DMS153 (cell line): ENCODE measurements around the gene GRM5.
"Not testable (repeated sequence)": the region's sequence is repeated elsewhere in the genome, so short reads cannot be mapped to it uniquely, and the experiment has no call there.

Source experiments
- DNase-seq: peaks from one replicate; lab custom pipeline; 2025; lab: John Stamatoyannopoulos, UW

GRM5 gene

DNA sequence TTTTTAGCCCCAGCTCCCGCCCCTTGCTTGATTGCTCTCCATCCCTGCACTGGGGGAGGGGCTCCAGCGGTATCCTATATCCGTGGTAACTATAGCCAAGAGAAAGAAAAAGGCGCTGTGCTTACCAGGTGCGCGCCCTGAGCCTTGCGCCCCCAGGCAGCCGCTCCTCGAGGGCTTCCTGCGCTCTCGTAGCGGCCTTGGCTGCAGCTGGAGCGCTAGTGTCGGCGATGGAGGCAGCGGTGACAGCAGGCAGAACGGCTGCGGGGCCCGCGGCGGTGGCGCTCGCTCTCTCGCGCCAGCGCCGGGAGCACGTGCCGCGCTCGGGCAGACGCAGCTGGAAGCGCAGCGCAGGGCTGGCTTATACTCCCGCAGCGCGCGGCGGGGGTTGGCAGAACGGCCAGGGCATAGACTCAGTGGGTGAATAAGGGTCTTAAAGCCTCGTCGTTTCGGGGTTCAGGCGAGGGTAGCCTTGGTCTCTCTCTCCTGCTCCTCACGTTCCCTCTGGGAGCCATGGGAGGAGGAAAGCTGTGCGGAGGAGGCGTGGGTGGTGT, at the start of gene GRM5:
GRM5 (minus strand) TSS at position 332 of the 551 bp plus-strand sequence. CDS start 18,110 bp downstream, outside the sequence.
- not testable (repeated sequence) for DNase-seq

- not testable (repeated sequence) for DNase-seq
Observed at GRCh38 chr11:89097956-89098355, 32.2 kb upstream of the GRM5 start.

DNA sequence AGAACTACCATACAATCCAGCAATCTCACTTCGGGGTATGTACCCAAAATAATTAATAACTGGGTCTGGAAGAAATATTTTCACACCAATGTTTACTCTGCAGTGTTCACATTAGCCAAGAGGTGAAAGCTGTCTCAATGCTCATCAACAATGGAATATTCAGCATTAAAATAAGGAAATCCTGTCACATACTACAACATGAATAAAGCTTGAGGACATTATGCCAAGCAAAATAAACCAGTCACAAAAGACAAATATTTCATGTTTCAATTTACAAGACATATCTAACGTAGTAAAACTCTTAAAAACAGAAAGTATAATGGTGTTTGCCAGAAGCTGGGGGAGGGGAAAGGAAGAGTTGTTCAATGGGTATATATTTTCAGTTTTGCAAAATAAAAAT, 28.0 kb upstream of the GRM5 start:
- not testable (repeated sequence) for DNase-seq

GRCh38 chr11:89084951-89085350, 19.2 kb upstream of the GRM5 start:
- DNase-seq, result not testable (repeated sequence)

DNA sequence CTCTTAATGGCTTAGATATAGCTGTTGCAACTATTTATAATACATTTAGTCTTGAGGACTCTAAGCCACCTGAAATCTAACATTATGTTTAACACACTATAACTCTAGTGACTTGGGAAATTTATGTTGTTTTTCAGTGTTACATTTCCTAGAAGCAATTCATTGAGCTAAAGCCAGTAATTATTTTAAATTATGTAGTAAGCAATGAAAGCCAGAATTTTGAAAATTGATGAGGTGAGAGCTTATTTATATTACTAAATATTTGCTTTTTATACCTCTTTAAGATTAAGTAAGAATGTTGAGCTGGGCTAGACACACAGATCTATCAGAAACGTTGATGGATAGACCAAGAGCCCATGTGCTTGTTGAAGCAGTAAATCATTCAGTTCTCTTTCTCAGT, 5.1 kb upstream of the GRM5 start:
- DNase-seq, result not testable (repeated sequence)

DNA sequence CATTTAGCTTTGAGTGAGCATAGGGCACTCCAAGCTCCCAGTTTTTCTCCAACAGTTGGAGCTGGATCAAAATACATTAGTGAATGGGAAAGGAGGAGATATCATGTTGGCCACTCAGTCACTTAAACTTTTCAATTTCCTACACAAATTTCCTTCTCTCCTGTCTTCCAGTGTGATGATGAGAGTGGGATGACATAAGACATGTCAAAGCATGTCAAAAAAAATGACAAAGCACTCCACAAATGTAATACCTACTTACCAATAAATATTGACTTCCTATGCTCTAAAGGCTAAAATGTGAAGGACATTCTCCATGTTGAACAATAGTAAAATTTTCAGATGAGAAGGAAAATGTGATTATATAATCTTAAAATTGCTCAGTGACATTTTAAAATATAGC, 1.5 kb upstream of the GRM5 start:
- no peak for DNase-seq

GRCh38 chr11:89065066-89065465, 716 bp downstream of the GRM5 start:
- no peak for DNase-seq

- not testable (repeated sequence) for DNase-seq
Observed at GRCh38 chr11:89063481-89063951, 2.3 kb downstream of the GRM5 start.

DNA sequence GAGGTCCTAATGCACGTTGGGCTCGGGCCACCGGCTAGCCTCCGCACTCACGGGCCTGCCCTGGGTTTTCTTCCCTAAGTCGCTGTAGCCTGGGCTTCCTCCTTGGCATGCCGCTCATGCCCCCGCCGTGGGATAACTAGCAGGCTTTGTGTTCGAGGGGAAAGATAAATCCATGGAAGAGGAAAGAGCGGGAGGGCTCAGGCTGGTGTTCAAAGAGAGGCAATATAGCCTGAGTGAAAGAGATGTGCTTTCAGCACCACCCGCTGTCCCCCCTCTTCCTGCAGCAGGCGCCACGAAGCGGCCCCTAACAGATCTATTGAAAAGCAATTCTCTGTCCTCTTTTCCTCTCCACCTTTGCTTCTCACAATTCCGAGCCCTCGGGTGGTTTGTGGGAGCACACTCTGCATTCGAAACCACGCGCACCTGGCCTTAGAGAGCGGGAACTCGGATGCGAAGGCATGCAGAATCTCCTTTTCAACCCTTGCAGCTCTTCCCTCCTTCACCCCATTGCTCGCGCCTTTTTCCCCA, 2.9 kb downstream of the GRM5 start:
- not testable (repeated sequence) for DNase-seq

DNA sequence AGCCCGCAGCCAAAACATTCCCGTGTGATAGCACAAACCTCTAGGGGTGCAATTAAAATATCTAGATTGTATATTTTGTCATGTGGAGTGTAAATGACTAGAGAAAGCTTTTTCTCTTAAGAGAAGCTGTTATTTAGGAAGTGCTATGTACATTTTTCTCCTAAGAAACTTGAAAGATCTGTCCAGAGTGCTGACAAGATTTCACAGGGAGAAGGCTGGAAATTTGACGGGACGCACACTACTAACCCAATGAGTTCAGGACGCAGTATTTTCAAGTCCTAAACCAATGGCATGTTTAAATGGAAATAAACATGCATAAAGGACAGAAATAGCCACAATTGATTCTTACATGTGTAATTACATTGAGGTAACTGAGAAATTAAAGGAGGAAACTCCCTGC, 3.9 kb downstream of the GRM5 start:
- DNase-seq, result not testable (repeated sequence)

DNA sequence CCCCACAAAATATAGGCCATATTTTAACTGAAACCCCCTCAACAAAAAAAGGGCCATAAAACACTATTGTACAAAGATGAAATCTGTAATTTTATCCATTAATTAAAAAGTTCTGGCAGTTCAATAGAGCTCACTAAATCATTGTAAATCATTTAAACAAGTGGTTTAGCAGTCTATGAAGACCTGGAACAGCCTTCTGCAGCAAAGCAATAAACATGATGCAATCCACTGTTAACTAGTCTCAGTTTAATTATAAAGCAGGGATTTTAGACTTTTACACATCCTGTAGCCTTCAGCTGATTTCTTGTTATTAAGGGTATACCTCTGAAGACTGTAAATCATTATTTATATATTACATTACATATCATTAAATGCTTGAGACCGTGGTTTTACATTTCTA, 8.4 kb downstream of the GRM5 start:
- not testable (repeated sequence) for DNase-seq

DNA sequence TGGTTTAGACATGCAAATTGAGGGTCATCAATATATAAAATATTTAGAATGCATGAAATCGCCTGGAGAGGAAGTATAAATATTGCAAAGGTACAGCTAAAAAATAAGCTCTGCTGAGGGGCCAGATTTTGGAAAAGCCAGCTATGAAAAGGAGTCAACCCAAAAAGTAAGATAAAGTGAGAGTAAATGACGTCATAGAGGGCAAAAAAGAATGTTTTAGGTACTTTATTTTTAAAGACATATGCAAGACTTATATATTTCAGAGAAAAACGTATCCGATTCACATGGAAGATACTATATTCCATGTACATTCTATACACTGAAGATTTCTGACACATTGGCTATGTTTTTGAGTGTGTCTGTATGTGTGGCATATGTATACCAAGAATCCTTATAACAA, 13.6 kb downstream of the GRM5 start:
- no peak for DNase-seq

DNA sequence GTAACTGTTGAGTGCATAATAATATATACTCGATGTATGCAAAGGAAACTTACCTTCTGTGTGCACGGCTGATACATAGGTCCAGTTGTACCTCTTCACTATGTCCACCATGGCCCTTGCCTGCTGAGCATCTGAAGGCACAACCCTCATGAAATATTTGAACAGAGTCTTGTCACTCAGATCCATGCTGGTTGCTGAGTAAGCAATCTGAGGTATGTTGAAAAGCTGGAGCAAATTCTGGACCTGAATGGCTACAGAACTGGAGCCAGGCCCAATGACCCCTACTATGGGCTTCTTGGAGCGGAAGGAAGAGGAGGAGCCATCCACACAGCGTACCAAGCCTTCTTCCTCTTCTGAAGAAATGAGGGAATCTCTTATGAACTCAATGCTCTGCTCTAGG, 18.6 kb downstream of the GRM5 start:
- not testable (repeated sequence) for DNase-seq

DNA sequence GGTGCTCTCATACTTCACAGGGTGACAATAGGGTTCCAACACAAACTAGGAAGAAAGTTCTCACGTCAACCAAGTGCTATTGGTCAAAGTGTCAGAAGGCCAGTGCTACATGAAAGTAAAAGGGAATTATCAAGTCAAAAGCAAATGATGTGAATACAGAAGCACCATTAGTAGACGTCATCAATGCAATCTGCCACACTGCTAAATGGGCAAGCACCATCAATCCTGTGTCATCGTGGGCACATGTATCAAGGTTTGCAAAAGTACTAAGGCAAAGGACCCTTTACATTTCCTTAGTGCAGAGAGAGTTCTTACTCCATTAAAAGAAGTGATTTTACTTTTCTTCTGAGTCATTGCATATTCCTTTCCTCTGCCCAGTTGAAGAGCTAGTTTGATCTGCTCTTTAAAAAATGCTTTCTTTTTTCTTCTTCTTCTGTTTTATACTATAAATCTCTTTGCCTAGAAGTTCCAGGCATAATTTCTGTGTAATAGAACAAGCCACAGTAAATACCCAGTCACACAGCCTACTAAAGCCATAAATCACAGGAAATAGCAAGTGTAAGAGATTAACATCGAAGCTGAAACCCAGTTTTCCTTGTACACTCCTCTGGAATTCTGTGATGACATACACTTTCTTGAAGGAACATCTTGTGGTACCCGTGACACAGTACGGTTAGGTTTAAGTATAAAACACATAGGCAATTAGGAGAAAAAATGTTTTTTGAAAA, 21.8 kb downstream of the GRM5 start:
- DNase-seq, result not testable (repeated sequence)

- DNase-seq, result not testable (repeated sequence)
Observed at GRCh38 chr11:89029671-89030070, 36.1 kb downstream of the GRM5 start.

GRCh38 chr11:89021339-89021738, 44.4 kb downstream of the GRM5 start:
- DNase-seq, result no peak

DNA sequence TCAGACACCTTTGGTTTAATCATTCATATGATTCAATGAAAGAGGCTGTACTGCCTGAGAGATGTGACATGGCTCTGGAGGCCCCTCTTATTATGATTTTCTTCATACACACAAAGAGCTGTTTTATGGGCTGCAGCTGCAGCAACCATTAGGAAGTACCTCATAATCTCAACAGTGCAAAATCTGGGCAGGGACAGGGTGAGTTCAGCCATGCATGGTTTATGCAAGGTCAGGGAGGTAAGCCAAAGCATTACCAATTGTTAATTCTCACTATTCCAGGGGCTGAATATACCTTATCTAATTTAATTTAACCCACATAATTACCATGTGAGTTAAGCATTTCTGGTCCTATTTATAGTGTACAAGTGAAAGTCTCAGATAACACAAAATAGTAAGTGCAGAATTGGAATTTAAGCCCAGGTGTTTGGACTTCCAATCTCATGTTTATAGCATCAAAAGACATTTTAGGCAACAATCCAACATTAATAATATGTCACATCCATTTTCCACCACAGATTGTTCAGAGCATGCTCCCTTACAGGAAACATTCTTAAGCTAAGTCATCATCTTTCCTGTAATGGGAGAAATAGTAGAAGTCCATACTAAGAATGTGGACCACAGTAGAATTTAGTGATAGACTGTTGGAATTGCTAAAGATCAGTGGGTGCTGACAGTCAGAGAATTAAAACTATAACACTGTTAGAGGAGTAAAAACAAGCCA, 45.8 kb downstream of the GRM5 start:
- DNase-seq, result not testable (repeated sequence)

DNA sequence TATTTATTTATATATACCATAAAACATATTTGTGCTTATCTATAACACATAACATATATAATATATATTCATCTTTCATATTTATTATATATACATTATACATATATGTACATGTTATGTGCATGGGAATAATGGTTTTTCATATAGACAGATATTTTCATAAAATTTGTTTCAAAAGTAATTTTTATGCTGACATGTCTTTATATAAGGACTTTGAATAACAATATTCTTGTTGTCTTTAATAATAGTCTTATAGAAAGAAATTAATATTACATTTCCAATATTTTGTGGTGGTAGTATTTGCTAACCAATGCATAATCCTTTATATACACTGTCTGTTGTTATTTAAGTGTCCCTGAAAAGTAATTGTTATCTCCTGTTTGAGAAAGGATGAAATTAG, 49.6 kb downstream of the GRM5 start:
- no peak for DNase-seq

- DNase-seq, result no peak
Observed at GRCh38 chr11:89015614-89016013, 50.2 kb downstream of the GRM5 start.

DNA sequence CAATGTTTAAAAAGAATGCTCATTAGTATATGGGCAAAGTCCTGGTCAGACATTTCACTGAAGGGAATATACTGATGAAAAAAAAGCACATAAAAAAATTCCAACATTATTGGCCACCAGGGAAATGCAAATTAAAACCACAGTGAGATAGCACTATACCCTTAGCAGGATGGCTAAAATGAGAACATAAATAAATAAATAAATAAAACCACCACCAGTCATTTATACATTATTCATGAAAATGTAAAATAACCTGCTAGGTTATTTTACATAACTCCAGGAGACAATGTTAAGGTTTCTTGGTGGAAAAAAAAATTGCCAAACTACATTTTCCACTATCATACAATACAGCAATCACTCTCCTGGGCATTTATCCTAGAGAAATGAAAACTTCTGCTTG, 64.9 kb downstream of the GRM5 start:
- not testable (repeated sequence) for DNase-seq

DNA sequence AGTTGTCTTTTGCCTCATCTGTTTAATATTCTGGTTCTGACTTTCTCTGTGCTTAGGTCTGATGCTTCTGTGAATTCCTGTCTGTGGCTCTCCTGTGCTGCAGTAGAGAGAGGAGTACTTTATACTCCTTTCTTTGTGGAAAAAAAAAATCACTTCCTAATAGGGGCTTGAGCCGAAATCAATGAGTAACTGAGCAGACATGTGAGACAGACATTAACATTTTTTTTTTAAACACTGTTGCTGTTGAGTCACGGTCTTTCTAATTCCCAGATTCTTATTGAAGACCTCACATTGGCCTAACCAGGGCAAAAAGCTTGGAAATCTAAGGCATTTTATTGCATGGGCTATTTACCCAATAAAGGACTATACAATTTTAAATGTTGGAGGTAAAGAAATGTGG, 86.1 kb downstream of the GRM5 start:
- DNase-seq, result no peak

DNA sequence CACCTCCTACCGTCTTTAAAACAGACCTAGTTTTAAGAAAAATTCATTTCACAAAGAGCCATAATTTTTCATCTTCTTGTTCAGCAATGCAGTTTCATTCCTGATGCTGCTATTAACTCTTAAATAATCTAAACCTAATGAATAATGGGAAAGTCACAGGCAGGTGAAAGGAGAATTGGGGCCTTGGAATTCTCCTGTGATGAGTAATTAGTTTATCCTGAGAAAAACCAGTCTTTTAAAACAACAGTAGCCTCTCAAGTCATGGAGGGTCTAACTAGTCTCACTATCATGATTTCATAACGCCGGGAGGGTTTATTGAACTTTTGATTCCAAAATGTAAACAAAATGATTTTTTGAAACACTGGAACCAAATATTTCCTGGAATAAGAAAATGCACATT, 86.8 kb downstream of the GRM5 start:
- not testable (repeated sequence) for DNase-seq

- DNase-seq, result not testable (repeated sequence)
Observed at GRCh38 chr11:88975441-88975840, 90.3 kb downstream of the GRM5 start.
